IPS-NIHi7 (cell line): ENCODE results near the gene SNX24.
"Not testable (repeated sequence)": the region's sequence is repeated elsewhere in the genome, so short reads cannot be mapped to it uniquely, and the experiment has no call there.

Experiments used
- DNase-seq: peaks from one replicate; pipeline ENCODE4 v3.0.0; 2012; ENCODE audit warnings: mixed read lengths; ENCODE audit errors: extremely low spot score

Gene SNX24

DNA sequence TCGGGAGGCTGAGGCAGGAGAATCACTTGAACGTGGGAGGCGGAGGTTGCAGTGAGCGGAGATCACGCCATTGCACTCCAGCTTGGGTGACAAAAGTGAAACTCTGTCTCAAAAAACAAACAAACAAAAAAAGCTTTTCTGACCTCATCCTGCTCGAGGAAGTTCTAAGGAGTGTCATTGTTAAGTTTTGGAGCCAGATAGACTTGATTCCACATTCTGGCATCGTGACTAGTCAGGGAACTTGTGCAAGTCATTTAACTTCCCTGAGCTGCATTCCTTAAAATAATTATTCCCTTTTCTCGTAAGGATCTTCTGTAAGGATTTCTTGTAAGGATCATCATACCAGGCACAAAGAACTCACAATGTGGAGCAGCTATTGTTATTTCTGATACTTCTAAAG, 26.2 kb downstream of the SNX24 start:
- DNase-seq, result no peak

DNA sequence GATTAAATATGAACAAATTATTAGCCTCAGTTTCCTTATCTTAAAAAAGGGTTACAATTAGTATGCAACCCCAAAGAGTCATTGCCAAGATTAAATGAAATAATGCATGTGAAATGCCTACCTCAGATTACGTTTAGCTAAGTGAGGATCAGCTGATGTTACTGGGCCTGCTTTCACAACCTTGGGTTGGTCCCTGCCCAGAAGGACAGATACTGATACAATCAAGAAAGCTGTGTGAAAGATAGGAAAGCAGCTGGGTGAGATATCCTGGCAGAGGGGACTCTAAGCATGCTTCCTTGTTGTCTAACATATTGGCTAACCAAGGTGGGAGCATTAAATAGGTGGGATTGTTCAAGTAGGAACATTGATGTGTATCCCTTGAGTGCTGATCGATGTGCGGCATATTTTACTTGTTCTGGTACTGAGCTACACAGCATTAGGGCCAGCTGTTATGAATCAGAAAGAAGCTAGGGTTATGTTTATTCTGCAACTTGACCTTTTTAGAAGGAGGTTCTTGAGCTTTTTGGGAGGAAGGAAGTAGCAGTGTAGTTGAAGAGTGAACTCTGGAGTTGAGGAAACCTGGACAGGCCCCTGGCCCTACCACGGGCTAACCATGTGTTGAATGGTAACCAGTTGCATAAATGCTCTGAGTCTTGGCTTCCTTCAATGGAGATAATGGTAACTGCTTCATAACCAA, 28.9 kb downstream of the SNX24 start:
- DNase-seq, result no peak

DNA sequence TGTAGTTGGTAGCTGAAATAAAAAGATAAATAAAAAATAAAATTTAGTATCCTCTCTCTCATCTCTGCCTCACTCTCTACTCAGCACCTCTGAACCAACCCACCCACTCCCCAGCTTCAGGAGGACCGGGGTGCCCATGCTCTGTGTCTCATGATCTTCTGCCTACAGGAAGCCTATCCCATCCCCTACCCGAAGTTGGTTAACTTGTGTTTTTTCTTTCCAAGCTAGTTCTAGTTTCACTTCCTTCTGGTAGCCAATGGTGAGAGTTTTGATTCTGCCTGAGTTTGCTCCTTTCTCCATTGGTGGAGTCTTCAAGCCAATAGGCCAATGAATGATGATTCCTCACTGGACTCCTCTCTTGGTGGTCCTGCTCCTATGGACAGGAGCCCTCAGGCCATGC, 32.1 kb downstream of the SNX24 start:
- DNase-seq, result no peak

GRCh38 chr5:122879076-122879475, 33.7 kb downstream of the SNX24 start:
- no peak for DNase-seq

DNA sequence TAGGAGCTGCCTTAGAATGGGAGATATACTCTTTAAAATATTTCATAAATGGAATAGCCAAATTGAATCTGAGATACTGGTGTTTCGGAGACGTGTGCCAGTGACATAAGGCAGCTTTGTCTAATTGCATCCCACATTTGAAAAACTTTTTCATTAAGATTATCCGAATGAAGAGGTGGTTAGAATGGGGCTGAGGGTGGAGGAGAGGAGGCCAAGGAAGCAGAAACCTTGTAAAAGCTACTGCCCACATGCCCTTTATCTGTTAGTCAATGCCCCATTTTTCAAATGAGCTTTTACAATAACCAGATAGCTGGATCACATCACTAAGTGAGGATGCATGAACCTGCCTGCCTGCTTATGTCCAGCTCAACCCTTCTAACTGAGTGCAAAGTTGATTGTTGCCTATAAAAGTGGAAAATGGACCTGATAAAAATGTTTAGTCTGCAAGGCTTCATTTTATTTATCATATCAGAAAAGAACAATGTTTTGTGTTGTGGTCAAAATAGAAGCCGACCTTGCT, 34.8 kb downstream of the SNX24 start:
- no peak for DNase-seq

DNA sequence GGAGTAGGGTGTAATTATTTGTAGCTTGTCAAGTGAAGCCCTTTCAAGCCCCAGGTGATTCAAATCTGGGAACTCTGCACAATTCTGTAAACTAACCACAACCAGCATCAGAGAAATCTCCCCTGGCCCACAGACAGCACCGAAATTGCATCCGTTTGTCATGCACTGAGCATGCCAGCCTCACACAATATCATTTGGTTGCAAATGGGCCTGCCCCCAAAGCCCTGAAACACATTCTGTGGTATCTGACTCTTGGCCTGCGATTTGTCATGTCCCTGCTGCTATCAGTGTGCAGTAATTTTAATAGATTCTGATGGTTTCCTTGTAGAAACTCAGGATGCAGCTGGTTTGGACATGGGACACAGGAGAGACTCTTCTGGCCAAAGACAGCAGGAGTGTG, 35.3 kb downstream of the SNX24 start:
- DNase-seq, result no peak

GRCh38 chr5:122882831-122883230, 37.4 kb downstream of the SNX24 start:
- no peak for DNase-seq

DNA sequence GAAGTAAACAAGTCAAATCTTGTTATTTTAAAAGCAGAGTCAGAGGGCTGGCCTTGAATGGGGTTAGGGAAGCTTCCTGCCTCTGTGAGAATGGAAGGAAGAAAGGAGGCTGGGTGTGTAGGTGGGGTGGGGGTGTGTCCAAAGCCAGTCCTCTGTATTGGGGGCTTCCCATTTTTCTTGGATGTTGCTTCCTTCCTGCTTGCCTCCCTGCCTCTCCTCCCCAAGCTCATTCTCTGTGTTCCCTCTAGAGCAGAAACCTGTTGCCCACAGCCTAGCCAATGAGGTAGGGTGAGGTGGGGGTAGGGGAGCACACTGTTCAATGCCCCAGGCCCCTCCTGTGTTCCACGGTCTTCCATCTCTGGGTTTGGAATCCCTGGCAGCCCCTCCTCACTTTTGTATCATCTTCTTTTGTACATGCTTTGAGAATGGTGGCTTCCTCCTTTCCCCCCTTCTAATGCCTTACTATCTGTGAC, 39.7 kb downstream of the SNX24 start:
- DNase-seq, result no peak

DNA sequence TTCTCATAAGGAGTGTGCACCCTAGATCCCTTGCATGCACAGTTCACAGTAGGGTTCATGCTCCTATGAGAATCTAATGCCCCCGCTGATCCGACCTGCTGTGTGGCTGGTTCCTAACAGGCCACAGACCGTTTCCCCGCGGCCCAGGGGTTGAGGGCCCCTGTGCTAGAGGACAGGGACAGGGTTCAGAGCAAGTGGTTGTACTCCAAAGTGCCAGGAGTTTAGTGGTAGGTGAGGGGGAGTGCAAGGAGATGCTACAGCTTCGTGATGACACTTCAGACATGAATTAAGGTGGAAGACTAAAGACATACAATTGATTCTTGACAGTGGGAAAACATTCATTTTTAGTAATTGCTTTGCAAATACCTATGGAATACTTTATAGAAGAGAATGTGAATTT, 40.5 kb downstream of the SNX24 start:
- no peak for DNase-seq

GRCh38 chr5:122895141-122895540, 49.7 kb downstream of the SNX24 start:
- DNase-seq, result no peak

- DNase-seq, result no peak
Measured at GRCh38 chr5:122896598-122897282, 51.3 kb downstream of the SNX24 start.

- no peak for DNase-seq
Measured at GRCh38 chr5:122897283-122897602, 51.8 kb downstream of the SNX24 start.

DNA sequence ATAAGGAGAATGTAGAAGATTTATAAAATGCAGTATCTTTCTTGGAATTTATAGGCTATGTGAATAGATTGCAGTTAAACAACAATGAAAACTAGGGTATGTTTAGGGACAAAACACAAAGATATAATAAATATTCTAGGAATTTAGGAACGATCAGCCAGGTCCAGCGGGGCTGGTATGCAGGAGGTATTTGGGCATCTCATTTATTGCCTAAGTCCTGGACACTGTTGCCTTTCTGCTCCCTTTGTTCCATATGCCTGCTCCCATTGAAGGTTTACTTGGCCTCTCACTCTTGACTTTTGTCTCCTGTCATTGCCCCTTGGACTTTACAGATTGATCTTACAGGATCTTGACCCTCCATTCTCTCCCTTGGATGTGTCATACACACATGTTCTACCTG, 55.9 kb downstream of the SNX24 start:
- DNase-seq, result no peak

GRCh38 chr5:122902263-122902662, 56.9 kb downstream of the SNX24 start:
- no peak for DNase-seq

DNA sequence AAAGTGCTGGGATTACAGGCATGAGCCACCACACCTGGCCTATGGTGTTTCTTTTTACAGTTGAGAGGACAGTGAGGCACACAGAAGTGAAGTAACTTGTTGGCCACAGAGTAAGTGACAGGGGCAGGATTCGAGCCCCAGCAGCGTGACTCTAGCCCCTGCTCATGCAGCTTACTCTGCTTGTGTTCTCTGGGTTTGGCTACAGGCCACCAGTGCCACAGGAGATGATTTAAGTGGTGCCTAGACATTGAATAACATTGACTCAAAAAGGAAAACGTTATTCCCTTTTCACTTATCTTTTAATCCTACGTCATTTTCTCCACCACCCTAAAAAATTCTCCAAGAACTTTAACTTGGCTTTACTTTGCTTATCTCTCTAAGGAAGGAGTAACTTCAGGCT, 61.4 kb downstream of the SNX24 start:
- no peak for DNase-seq

- peak; percentile 48 for DNase-seq
Measured at GRCh38 chr5:122907276-122907675, 61.9 kb downstream of the SNX24 start.

GRCh38 chr5:122908108-122908507, 62.7 kb downstream of the SNX24 start:
- DNase-seq, result no peak

DNA sequence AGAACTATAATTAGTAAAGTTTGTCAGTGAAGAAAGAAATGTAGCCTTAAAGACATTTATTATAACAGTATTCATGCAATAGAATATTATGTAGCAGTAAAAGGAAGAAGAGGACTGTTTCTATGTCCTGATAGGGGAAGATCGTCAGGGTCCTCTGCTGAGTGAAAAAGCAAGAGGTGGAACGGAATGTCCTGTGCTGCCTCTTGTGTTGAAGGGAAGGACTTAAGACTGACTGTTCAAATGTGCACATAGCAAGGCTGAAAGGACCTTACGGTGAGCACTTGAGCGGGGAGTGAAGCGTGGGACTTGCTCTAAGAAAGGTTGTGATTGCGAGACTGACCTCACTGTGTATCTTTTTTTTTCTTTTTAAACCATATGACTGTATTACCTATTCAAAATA, 63.2 kb downstream of the SNX24 start:
- DNase-seq, result no peak

- DNase-seq, result no peak
Measured at GRCh38 chr5:122909470-122910100, 64.2 kb downstream of the SNX24 start.

- DNase-seq, result not testable (repeated sequence)
Measured at GRCh38 chr5:122913436-122913835, 68.0 kb downstream of the SNX24 start.

DNA sequence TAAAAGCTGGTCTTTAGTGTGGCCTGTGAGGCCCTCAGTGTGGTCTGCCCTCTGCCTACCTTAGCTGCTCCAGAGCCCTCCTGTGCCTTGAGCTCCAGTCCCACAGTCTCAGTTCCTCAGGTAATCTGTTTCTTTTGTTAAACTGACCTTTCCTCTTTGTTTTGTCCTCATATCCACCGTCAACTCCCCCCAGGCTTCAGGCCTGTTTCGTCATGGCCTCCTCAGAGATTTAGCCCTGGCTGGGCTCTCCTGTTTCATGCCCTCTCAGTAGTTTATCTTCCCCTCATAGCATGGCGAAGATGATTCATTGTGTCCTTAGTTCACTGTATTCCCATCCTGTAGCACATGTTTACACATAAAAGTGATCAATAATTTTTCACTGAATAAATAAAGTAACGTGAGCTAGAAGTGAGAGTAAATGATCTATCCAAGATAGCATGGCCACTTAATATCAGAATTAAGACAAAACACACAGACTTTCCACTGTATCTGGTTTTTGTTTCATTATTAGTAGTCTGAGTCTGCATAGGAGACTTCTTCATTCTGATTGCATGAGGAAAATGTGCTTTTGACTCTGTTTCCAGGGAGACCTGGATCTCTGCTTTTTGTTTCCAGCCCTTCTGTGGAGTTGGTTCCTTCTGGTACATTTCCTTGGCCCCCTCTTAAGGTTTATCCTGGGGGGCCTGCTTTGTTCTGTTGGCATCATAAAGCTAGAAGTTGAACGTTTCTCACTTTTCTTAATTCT, 70.5 kb downstream of the SNX24 start:
- no peak for DNase-seq

GRCh38 chr5:122916490-122916889, 71.1 kb downstream of the SNX24 start:
- no peak for DNase-seq
